Measurements from ENCODE around the gene HELQ.

The HELQ gene

GRCh38 chr4:83390944-83391343, 64.7 kb downstream of the HELQ start:
- Histone ChIP-seq H3K27ac (ENCODE audit: low read depth, low read length) (no peak overlapping the region), H3K27me3 (ENCODE audit: control insufficient read depth, low read length) (no peaks in the 10 kb centered on the region), H3K4me2 (ENCODE audit: low read length) (no peak overlapping the region), H3K9me2 (replicated peaks; ENCODE audit: control insufficient read depth, low read length) (no peaks in the 10 kb centered on the region), H3K4me3 (ENCODE audit: low read length) (no peak overlapping the region), H3F3A (ENCODE audit: control insufficient read depth, insufficient read depth) (no peaks in the 10 kb centered on the region), H3K36me3 (ENCODE audit: control insufficient read depth, low read length) (no peaks in the 10 kb centered on the region), H3K4me1 (ENCODE audit: control insufficient read depth, low read length) (0 out of 2 replicates have a peak, but pooled peaks cover 3% of the 10 kb centered on the region), H3K79me2 (ENCODE audit: control insufficient read depth, low read length) (no peaks in the 10 kb centered on the region), H3K9me3 (ENCODE audit: control insufficient read depth, insufficient read depth, low read length) (no peaks in the 10 kb centered on the region), H4K20me1 (ENCODE audit: control insufficient read depth, insufficient read depth, low read depth, low read length) (no peaks in the 10 kb centered on the region)
- TF ChIP-seq EZH2phosphoT487 (IDR thresholded peaks at IDR 0.05; ENCODE audit: borderline replicate concordance, low read length) = no peak
- no peak for TF ChIP-seq CTCF (IDR thresholded peaks at IDR 0.05; ENCODE audit: low read depth, low read length, poor library complexity, severe bottlenecking)

DNA sequence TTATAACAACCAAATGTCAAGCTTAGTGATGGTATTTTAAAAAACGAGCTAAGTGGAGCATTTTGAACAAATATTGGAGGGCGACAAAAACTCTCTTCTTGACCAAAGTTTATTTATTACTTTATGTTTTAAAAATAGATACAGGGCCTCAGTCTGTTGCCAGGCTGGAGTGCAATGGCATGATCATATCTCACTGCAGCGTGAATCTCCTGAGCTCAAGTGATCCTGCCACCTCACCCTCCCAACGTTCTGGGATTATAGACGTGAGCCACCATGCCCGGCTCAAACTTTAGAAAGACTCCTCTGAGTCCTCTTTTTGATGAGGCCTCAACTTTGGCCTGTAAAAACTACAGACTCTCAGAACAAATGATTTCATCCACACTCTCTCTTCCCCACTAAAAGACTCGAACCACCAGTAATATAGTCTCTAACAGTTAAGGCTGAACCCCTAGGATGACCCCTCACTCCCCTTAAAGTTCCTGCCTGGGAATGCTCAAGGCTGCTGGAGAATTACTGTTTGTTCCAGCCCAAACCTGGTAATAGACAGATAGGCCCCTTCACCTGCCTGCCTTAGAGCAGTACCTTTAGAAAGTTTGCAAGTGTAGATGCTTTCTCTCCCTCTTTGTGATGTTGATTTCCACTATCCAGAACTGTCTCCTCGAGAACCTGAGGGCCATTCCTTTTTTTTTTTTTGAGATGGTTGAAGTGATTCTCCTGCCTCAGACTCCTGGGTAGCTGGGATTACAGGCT, 65.7 kb downstream of the HELQ start:
- no peaks in the 10 kb centered on the region for H3K36me3 ChIP-seq (ENCODE audit: control insufficient read depth, low read length)
- no peaks in the 10 kb centered on the region for H3F3A ChIP-seq (ENCODE audit: control insufficient read depth, insufficient read depth)
- TF ChIP-seq CTCF (IDR thresholded peaks at IDR 0.05; ENCODE audit: low read depth, low read length, poor library complexity, severe bottlenecking) = no peak
- no peak for TF ChIP-seq EZH2phosphoT487 (IDR thresholded peaks at IDR 0.05; ENCODE audit: borderline replicate concordance, low read length)
- no peaks in the 10 kb centered on the region for H3K27me3 ChIP-seq (ENCODE audit: control insufficient read depth, low read length)
- 0 out of 2 replicates have a peak, but pooled peaks cover 3% of the 10 kb centered on the region for H3K4me1 ChIP-seq (ENCODE audit: control insufficient read depth, low read length)
- no peak overlapping the region for H3K4me3 ChIP-seq (ENCODE audit: low read length)
- no peak overlapping the region for H3K4me2 ChIP-seq (ENCODE audit: low read length)
- H4K20me1 ChIP-seq (ENCODE audit: control insufficient read depth, insufficient read depth, low read depth, low read length) = no peaks in the 10 kb centered on the region
- H3K79me2 ChIP-seq (ENCODE audit: control insufficient read depth, low read length) = no peaks in the 10 kb centered on the region
- no peaks in the 10 kb centered on the region for H3K9me2 ChIP-seq (replicated peaks; ENCODE audit: control insufficient read depth, low read length)
- no peaks in the 10 kb centered on the region for H3K9me3 ChIP-seq (ENCODE audit: control insufficient read depth, insufficient read depth, low read length)
- no peak overlapping the region for H3K27ac ChIP-seq (ENCODE audit: low read depth, low read length)

DNA sequence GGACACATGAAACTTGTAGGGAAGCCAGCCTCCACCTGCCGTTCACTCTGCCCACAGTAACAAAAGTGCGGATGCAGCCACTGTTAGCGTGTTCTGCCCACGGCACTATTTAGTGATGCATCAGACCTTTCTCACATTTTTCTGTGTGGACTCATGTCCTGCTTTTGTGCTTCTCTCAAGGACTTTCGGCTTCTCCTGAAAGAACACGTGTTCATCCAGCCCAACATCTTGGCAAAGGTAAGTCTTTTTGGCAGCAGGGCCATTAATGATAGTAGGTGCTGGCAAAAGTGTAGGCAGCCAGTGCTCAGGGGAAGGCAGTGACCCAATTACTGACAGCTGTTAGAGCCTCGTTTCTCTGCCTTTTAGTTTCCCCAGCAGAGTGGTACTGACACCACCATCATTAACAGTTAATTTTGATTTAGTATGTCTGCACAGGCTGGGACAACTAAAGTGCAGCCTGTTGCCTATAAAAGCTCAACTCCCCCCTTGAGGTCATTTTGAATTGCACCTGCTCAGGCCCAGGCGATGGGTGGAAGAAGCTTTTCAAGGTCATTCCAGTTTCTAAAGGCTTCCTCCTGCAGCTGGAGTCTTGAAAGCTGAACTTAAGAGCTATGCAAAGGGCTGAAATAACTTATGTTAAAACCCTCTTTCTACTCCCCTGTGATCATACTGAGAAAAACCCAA, 66.4 kb downstream of the HELQ start:
- H3F3A ChIP-seq (ENCODE audit: control insufficient read depth, insufficient read depth) = no peaks in the 10 kb centered on the region
- TF ChIP-seq CTCF (IDR thresholded peaks at IDR 0.05; ENCODE audit: low read depth, low read length, poor library complexity, severe bottlenecking) = no peak
- TF ChIP-seq EZH2phosphoT487 (IDR thresholded peaks at IDR 0.05; ENCODE audit: borderline replicate concordance, low read length) = no peak
- H3K4me1 ChIP-seq (ENCODE audit: control insufficient read depth, low read length) = 0 out of 2 replicates have a peak, but pooled peaks cover 3% of the 10 kb centered on the region
- no peak overlapping the region for H3K4me2 ChIP-seq (ENCODE audit: low read length)
- H4K20me1 ChIP-seq (ENCODE audit: control insufficient read depth, insufficient read depth, low read depth, low read length) = no peaks in the 10 kb centered on the region
- H3K4me3 ChIP-seq (ENCODE audit: low read length) = no peak overlapping the region
- H3K27ac ChIP-seq (ENCODE audit: low read depth, low read length) = no peak overlapping the region
- no peaks in the 10 kb centered on the region for H3K27me3 ChIP-seq (ENCODE audit: control insufficient read depth, low read length)
- H3K36me3 ChIP-seq (ENCODE audit: control insufficient read depth, low read length) = no peaks in the 10 kb centered on the region
- no peaks in the 10 kb centered on the region for H3K9me2 ChIP-seq (replicated peaks; ENCODE audit: control insufficient read depth, low read length)
- no peaks in the 10 kb centered on the region for H3K79me2 ChIP-seq (ENCODE audit: control insufficient read depth, low read length)
- H3K9me3 ChIP-seq (ENCODE audit: control insufficient read depth, insufficient read depth, low read length) = no peaks in the 10 kb centered on the region
